Mesothelial cell of epicardium (in vitro differentiated cells): ENCODE data around the gene PNKP. TPM values are rescaled to one million over a fixed set of nuclear protein-coding genes. Genes with fewer than 3 reads are reported as not detected.

ENCODE experiments used
- DNase-seq, 2 experiments: peaks; one replicate each; pipeline ENCODE4 v3.0.0; 2021; ENCODE audit warnings: low spot score in 2 of 2; ENCODE audit not compliant: unreplicated experiment in 2 of 2
- H3K27ac Mint-ChIP-seq: 2 replicates; pipeline ENCODE4 v1.8.0; 2021; ENCODE audit warnings: mixed read lengths
- H3K27me3 Mint-ChIP-seq: 2 replicates; pipeline ENCODE4 v1.8.0; 2021; ENCODE audit warnings: low read depth, mixed read lengths
- H3K36me3 Mint-ChIP-seq: 2 replicates; pipeline ENCODE4 v1.8.0; 2021; ENCODE audit warnings: mixed read lengths
- H3K4me1 Mint-ChIP-seq: 2 replicates; pipeline ENCODE4 v1.8.0; 2021; ENCODE audit warnings: mixed read lengths
- H3K4me3 Mint-ChIP-seq: 2 replicates; pipeline ENCODE4 v1.8.0; 2021; ENCODE audit warnings: mild to moderate bottlenecking, moderate library complexity, mixed read lengths
- H3K9me3 Mint-ChIP-seq: 2 replicates; pipeline ENCODE4 v1.8.0; 2021; ENCODE audit warnings: mixed read lengths
- total RNA-seq: library from RNA; stranded (reverse); gene quantifications from 3 replicates; pipeline ENCODE4 v1.2.1, GENCODE V29; 2021
- TF ChIP-seq, protein P1 (sequence below): fragments of 200-600 bp; sonication (generic); IDR thresholded peaks from one replicate; pipeline ENCODE4 v1.5.0; 2021; ENCODE audit warnings: antibody characterized with exemption; ENCODE audit not compliant: unreplicated experiment

PNKP gene
- total RNA-seq, 1 donor from 2014 or later, result 103 TPM

DNA sequence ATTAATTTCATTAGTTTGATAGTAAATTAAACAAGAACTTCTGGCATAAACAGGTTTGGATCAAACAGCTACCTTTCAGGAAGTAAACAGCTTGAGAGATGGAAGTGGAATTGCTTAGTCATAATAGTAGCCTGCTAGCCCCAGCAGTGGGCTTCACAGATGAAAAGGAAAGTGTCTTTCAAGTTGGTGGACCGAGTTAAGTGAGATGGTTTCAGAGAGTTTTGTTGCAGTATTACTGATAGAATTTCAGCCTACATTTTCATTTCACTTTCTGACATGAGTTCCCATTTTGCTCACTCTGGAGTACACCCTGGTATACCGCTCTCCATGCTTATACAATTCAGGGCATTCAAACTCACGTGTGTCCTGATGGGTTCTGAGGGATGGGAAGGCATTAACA lies 18.4 kb downstream of the PNKP start:
- H3K9me3 Mint-ChIP-seq, result peaks cover 13% of the 10 kb centered on the region
- H3K4me1 Mint-ChIP-seq, result peaks cover 25% of the 10 kb centered on the region

DNA sequence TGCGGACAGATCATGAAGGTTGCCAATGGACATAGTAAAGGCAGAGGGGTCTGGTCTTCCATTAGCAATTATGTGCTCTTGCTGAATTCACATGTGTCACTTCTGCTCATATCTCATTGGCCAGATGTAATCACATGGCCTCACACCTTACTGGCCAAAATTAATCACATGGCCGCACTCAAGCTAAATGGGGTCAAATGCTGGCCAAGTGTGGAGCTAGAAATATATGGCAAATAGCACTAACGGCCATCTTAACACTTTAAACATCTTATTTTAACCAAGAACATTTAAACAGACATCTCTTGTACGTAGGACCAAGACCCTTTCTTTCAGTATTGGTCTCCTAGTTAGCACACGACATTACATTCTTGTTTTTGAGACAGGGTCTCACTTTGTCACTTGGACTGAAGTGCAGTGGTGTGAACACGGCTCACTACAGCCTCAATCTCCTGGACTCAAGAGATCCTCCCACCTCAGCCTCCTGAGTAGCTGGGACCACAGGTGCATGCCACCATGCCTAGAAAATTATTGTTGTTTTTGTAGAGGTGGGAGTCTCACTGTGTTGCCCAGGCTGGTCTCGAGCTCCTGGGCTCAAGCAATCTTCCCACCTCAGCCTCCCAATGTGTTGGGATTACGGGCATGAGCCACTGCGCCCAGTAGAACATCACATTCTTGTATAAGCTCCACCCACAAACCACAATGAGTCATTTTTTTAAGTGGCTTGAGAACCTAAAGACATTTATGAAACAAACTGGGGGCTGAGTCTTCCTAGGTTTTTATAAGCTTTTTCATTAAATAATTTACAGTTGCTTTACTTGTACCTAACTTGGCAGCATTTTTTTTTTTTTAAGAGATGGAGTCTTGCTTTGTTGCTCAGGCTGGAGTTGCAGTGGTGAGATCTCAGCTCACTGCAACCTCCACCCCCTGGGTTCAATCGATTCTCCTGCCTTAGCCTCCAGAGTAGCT lies 19.4 kb downstream of the PNKP start:
- peaks cover 14% of the 10 kb centered on the region for H3K36me3 Mint-ChIP-seq
- peaks cover 18% of the 10 kb centered on the region for H3K4me1 Mint-ChIP-seq
- TF ChIP-seq, protein P1, sequence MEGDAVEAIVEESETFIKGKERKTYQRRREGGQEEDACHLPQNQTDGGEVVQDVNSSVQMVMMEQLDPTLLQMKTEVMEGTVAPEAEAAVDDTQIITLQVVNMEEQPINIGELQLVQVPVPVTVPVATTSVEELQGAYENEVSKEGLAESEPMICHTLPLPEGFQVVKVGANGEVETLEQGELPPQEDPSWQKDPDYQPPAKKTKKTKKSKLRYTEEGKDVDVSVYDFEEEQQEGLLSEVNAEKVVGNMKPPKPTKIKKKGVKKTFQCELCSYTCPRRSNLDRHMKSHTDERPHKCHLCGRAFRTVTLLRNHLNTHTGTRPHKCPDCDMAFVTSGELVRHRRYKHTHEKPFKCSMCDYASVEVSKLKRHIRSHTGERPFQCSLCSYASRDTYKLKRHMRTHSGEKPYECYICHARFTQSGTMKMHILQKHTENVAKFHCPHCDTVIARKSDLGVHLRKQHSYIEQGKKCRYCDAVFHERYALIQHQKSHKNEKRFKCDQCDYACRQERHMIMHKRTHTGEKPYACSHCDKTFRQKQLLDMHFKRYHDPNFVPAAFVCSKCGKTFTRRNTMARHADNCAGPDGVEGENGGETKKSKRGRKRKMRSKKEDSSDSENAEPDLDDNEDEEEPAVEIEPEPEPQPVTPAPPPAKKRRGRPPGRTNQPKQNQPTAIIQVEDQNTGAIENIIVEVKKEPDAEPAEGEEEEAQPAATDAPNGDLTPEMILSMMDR, result no peak
- H3K27ac Mint-ChIP-seq, result no peak overlapping the region
- H3K4me3 Mint-ChIP-seq, result no peak overlapping the region
- H3K27me3 Mint-ChIP-seq, result no peaks in the 10 kb centered on the region
- peaks cover 13% of the 10 kb centered on the region for H3K9me3 Mint-ChIP-seq
- DNase-seq, result no peak

More for the DNA sequence above, 18.4 kb downstream of the PNKP start:
- TF ChIP-seq, protein P1, result no peak
- Mint-ChIP-seq H3K27me3 (no peaks in the 10 kb centered on the region), H3K27ac (no peak overlapping the region), H3K36me3 (peaks cover 14% of the 10 kb centered on the region), H3K4me3 (no peak overlapping the region)
- no peak for DNase-seq

DNA sequence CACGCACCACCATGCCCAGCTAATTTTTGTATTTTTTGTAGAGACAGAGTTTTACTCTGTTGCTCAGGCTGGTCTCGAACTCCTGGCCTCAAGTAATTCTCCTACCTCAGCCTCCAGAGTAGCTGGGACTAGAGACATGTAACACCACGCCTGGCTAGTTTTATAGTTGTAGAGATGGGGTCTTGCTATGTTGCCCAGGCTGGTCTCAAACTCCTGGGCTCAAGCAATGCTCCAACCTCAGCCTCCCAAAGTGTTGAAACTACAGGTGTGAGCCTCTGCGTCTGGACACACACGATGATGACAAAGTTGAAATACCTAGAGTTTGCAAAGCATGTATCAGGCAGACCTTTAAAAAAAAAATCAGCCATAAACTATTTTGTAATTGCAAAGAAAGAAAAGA lies 21.0 kb downstream of the PNKP start:
- Mint-ChIP-seq H3K36me3 (peaks cover 14% of the 10 kb centered on the region), H3K4me1 (peaks cover 6% of the 10 kb centered on the region), H3K27me3 (no peaks in the 10 kb centered on the region), H3K4me3 (no peak overlapping the region), H3K9me3 (peaks cover 13% of the 10 kb centered on the region), H3K27ac (no peak overlapping the region)
- no peak for DNase-seq
- TF ChIP-seq, protein P1, result no peak

DNA sequence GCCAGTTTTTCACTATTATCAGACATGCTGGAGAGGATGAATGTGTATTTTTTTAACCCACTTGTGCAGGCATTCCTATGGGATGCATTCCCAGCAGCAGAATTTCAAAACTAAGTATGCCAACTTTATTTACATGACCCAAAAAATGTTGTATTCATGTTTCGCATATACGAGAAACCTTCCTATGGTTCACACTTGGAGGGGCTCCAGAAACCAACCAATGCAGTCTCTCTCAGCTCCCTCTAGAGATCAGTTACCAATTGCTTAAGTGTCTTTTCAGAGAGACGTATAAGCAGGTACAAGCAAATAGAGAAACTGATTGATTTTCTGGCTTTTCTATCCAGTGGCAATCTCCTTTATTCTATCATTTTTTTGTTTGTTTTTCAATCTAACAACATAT lies 22.0 kb downstream of the PNKP start:
- Mint-ChIP-seq H3K27me3 (no peaks in the 10 kb centered on the region), H3K9me3 (peaks cover 13% of the 10 kb centered on the region), H3K4me3 (no peak overlapping the region), H3K27ac (no peak overlapping the region), H3K4me1 (peaks cover 6% of the 10 kb centered on the region), H3K36me3 (peaks cover 18% of the 10 kb centered on the region)
- DNase-seq, result no peak
- TF ChIP-seq, protein P1, result no peak

DNA sequence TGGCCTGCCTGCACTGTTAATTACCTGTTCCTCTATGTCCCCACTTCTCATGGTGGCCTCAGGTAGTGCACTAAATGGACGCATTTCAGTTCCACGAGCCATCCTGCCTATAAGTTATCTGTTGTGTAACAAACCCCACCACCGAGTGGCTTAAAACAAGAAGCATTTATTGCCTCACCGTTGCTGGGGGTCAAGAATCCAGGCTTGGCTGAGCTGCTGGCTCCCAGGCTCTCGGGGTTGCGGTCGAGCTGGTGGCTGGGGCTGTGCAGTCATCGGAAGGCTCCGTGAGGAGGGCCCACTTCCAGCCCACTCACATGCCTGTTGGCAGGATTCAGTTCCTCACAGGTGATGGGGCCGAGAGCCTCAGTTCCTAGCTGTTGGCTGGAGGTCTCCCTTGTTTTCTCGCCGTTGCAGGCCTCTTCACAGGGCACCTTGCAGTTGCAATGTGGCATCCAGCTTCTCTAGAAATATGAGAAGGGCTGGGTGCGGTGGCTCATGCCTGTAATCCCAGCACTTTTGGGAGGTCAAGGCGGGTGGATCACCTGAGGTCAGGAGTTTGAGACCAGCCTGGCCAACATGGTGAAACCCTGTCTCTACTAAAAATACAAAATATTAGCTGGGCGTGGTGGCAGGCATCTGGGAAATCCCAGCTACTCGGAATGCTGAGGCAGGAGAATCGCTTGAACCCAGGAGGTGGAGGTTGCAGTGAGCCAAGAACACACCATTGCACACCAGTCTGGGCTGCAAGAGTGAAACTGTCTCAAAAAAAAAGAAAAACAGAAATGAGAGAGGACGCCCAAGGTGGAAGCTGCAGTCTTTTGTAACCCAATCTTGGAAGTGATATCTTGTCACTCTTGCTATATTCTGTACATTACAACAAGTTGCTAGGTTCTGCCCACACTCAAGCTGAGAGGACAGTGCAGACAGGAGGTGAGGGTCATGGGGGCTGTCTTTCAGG lies 23.0 kb downstream of the PNKP start:
- Mint-ChIP-seq H3K27me3 (no peaks in the 10 kb centered on the region), H3K4me3 (no peak overlapping the region), H3K36me3 (peaks cover 20% of the 10 kb centered on the region), H3K4me1 (no peaks in the 10 kb centered on the region), H3K9me3 (peaks cover 6% of the 10 kb centered on the region), H3K27ac (no peak overlapping the region)
- no peak for DNase-seq
- TF ChIP-seq, protein P1, result no peak
